Nephron (organoid): ENCODE results near the gene NUDT22.

Experiments
- H3K27ac Mint-ChIP-seq, 3 experiments: 2 replicates each; pipeline ENCODE4 v1.8.0; 2020; ENCODE audit warnings: mixed read lengths in 3 of 3, mild to moderate bottlenecking in 2 of 3, moderate library complexity in 1 of 3
- H3K27me3 Mint-ChIP-seq: 2 replicates; pipeline ENCODE4 v1.8.0; 2021; ENCODE audit warnings: low read depth, mild to moderate bottlenecking, moderate library complexity, mixed read lengths
- H3K36me3 Mint-ChIP-seq: 2 replicates; pipeline ENCODE4 v1.8.0; 2020; ENCODE audit warnings: low read depth, mixed read lengths
- H3K4me1 Mint-ChIP-seq: 2 replicates; pipeline ENCODE4 v1.8.0; 2020; ENCODE audit warnings: mixed read lengths
- H3K4me3 Mint-ChIP-seq, 3 experiments: 2 replicates each; pipeline ENCODE4 v1.8.0; 2020; ENCODE audit warnings: mild to moderate bottlenecking in 3 of 3, mixed read lengths in 3 of 3, moderate library complexity in 2 of 3
- H3K9me3 Mint-ChIP-seq: 2 replicates; pipeline ENCODE4 v1.8.0; 2020; ENCODE audit warnings: mixed read lengths
- TF ChIP-seq, protein P1 (sequence below), 3 experiments: fragments of 200-600 bp; sonication (generic); IDR thresholded peaks; one replicate each; pipeline ENCODE4 v1.5.0; 2021; ENCODE audit warnings: antibody characterized with exemption in 3 of 3; ENCODE audit not compliant: unreplicated experiment in 3 of 3

The NUDT22 gene

DNA sequence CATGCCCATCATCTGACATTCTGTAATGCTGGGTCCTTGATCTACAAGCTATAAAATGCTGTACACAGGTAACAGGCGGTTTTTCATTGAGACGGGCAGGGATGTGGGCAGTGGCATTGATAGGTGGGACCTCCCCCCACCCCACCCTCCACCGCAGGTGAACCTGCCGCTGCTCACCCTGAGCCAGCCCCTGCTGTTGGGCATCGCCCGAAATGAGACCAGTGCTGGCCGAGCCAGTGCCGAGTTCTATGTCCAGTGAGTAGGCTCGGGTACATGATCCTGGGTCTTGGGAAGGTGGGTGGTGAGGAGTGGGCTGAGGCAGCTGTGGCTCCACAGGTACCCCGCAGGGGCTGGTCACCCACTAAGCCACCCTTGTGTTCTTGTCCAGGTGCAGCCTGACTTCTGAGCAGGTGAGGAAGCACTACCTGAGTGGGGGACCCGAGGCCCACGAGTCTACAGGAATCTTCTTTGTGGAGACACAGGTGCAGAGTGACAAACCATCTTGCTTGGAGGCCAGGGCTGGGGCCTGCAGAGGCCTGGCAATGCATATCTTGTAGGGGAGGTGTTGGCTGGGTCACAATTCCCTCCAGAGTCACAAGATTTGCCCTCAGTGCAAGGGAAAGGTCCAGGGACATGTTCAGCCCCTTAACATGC lies 3.1 kb downstream of the NUDT22 start:
- TF ChIP-seq, protein P1, sequence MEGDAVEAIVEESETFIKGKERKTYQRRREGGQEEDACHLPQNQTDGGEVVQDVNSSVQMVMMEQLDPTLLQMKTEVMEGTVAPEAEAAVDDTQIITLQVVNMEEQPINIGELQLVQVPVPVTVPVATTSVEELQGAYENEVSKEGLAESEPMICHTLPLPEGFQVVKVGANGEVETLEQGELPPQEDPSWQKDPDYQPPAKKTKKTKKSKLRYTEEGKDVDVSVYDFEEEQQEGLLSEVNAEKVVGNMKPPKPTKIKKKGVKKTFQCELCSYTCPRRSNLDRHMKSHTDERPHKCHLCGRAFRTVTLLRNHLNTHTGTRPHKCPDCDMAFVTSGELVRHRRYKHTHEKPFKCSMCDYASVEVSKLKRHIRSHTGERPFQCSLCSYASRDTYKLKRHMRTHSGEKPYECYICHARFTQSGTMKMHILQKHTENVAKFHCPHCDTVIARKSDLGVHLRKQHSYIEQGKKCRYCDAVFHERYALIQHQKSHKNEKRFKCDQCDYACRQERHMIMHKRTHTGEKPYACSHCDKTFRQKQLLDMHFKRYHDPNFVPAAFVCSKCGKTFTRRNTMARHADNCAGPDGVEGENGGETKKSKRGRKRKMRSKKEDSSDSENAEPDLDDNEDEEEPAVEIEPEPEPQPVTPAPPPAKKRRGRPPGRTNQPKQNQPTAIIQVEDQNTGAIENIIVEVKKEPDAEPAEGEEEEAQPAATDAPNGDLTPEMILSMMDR (IDR thresholded peaks at IDR 0.05; ENCODE audit: unreplicated experiment in 3 of 3): no peak
- Mint-ChIP-seq H3K27ac (peak overlapping the region; percentile 51 to 89 (median 62)), H3K4me3 (peak overlapping the region; percentile 84 to 92 (median 89)), H3K27me3 (peaks cover 4% of the 10 kb centered on the region), H3K9me3 (no peaks in the 10 kb centered on the region), H3K4me1 (peaks cover 36% of the 10 kb centered on the region), H3K36me3 (no peaks in the 10 kb centered on the region)

DNA sequence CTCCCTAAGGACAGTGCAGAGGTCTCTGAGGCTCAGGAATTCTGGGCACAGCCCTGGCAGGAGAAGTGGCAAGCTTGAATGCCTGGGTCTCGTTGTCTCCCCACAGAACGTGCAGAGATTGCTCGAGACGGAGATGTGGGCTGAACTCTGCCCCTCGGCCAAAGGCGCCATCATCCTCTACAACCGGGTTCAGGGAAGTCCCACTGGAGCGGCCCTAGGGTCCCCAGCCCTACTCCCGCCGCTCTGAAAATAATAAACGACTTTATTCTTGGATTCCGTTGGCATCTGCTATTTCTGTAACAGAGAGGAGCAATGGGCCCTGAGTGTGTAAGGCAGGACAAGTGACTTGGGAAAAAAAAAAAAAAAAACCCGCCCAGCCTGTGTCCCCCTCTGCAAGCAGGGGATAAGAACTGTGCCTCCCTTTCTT lies 3.7 kb downstream of the NUDT22 start:
- peaks cover 4% of the 10 kb centered on the region for H3K27me3 Mint-ChIP-seq
- H3K36me3 Mint-ChIP-seq: no peaks in the 10 kb centered on the region
- no peaks in the 10 kb centered on the region for H3K9me3 Mint-ChIP-seq
- TF ChIP-seq, protein P1 (IDR thresholded peaks at IDR 0.05; ENCODE audit: unreplicated experiment in 3 of 3): no peak
- peaks cover 36% of the 10 kb centered on the region for H3K4me1 Mint-ChIP-seq
- peak overlapping the region; percentile 62 to 92 (median 89) for H3K27ac Mint-ChIP-seq
- H3K4me3 Mint-ChIP-seq: peak overlapping the region; percentile 84 to 92 (median 89)

DNA sequence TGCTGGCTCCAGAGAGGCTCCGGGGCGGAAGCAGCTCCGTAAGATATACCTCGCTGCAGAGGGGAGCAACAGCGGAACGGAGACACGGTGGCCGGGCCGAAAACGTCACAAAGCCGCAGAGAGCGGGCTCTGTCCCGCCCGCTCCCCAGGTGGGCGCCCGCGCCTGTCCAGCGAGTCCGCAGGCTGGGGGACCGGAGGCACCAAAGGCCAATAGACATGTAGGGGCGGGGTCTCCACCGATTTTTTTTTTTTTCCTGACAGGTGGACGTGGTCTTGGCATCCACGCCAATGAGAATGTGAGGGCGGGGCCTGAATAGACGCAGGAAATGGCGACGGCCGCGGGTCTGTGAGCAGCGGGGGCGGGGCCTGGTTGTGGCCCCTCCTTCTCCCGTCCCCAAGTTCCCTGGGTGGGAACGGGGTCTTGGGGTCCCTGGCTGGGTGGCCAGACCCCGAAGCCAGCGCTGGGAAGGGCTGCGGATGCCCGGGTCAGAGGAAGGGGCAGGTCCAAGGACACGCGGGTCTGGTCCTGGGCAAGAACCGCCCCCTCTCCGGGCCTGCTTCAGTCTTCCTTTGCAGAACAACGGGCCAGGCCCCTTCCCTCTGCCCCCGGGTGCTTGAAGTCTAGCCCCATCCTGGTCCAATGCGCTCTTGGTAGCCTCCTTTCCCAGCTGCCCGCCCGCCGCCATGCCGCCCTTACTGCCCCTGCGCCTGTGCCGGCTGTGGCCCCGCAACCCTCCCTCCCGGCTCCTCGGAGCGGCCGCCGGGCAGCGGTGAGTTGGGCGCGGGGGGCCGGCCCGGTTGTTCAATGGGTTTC lies 4.3 kb downstream of the NUDT22 start, which contains the start of gene DNAJC4:
Gene DNAJC4 (plus strand): TSS at position 378 of the 814 bp plus-strand sequence. CDS start 307 bp downstream, at position 685.
- Mint-ChIP-seq H3K4me3 (peak within 1 kb of the TSS; percentile 84 to 92 (median 89)), H3K27me3 (peaks cover 4% of the 10 kb centered on the region), H3K36me3 (no peaks in the 10 kb centered on the region), H3K9me3 (no peaks in the 10 kb centered on the region), H3K4me1 (peaks cover 34% of the 10 kb centered on the region), H3K27ac (peak within 1 kb of the TSS; percentile 62 to 92 (median 89))
- TF ChIP-seq, protein P1 (IDR thresholded peaks at IDR 0.05; ENCODE audit: unreplicated experiment in 3 of 3): no peak

DNA sequence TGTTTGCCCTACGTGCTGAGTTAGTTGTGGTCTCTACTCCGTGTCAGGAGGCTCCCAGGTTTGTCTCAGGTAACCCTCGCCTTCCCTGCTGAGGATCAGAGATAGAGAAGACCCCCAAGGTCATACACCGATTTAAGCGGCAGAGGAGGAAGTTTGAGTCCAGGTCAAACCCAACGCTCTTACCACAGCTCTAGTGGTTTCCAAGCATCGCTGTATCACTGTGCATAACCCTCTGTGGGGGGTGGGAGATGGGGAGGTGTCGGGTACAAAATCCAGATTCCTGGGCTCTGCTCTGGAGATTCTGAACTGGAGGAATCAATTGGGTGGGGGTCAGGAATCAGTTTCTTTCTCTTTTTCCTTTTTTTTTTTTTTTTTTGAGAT lies 4.9 kb downstream of the NUDT22 start:
- no peaks in the 10 kb centered on the region for H3K9me3 Mint-ChIP-seq
- peaks cover 36% of the 10 kb centered on the region for H3K4me1 Mint-ChIP-seq
- no peaks in the 10 kb centered on the region for H3K36me3 Mint-ChIP-seq
- TF ChIP-seq, protein P1 (IDR thresholded peaks at IDR 0.05; ENCODE audit: unreplicated experiment in 3 of 3): no peak
- peak overlapping the region; percentile 62 to 92 (median 89) for H3K27ac Mint-ChIP-seq
- H3K27me3 Mint-ChIP-seq: peaks cover 4% of the 10 kb centered on the region
- peak overlapping the region; percentile 84 to 92 (median 89) for H3K4me3 Mint-ChIP-seq

DNA sequence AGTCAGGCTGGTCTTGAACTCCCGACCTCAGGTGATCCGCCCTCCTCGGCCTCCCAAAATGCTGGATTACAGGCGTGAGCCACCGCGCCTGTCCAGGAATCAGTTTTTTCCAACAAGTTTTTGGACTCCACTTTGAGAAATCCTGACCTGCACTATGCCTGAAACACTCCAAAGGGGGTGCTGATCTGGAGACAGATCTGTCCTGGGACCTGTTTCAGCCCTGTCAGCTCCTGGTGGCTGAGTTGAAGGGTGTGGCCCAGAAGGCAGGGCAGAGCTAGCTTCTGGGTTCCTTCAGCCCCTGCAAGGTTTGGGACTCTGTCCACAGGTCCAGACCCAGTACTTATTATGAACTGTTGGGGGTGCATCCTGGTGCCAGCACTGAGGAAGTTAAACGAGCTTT lies 5.5 kb downstream of the NUDT22 start:
- no peaks in the 10 kb centered on the region for H3K36me3 Mint-ChIP-seq
- peak overlapping the region; percentile 84 to 92 (median 89) for H3K4me3 Mint-ChIP-seq

More for the DNA sequence above, 5.5 kb downstream of the NUDT22 start:
- Mint-ChIP-seq H3K27ac (peak overlapping the region; percentile 29 to 53 (median 32)), H3K9me3 (no peaks in the 10 kb centered on the region), H3K4me1 (peaks cover 36% of the 10 kb centered on the region), H3K27me3 (peaks cover 4% of the 10 kb centered on the region)
- TF ChIP-seq, protein P1 (IDR thresholded peaks at IDR 0.05; ENCODE audit: unreplicated experiment in 3 of 3): no peak
